UCSD-AML1 (cell line): ENCODE data around the gene CFAP97D2.
"Not testable (repeated sequence)": the region's sequence is repeated elsewhere in the genome, so short reads cannot be mapped to it uniquely, and the experiment has no call there.

Experiments
- DNase-seq: peaks from one replicate; lab custom pipeline; 2025; ENCODE audit not compliant: unreplicated experiment; lab: John Stamatoyannopoulos, UW

CFAP97D2 gene

DNA sequence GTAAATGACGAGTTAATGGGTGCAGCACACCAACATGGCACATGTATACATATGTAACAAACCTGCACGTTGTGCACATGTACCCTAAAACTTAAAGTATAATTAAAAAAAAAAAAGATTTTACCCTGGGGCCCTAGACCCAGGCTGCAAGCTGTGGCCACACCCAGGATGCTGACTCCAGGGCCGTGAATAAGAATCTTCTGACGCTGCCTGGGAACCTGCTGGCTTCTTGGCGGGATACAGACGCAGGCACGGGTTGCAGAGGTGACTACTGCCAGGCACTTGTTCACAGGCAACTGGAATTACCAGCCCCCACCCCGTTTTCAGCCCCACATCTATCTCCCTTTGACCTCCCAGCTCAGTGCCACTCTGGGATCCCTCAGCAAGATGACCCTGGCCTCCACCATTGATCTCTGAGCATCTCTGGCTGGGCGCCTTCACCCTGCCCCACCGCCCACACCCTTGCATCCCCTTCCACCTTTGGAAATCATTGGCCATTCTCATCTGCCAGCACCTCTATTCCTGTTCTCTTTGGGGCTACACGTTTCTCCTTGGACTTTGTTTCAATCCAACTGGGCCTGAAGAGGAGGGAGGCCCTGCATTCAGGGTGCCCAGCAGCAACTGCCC lies 21.1 kb upstream of the CFAP97D2 start:
- DNase-seq, result no peak

GRCh38 chr13:114158869-114159666 lies 20.0 kb upstream of the CFAP97D2 start:
- DNase-seq, result not testable (repeated sequence)

DNA sequence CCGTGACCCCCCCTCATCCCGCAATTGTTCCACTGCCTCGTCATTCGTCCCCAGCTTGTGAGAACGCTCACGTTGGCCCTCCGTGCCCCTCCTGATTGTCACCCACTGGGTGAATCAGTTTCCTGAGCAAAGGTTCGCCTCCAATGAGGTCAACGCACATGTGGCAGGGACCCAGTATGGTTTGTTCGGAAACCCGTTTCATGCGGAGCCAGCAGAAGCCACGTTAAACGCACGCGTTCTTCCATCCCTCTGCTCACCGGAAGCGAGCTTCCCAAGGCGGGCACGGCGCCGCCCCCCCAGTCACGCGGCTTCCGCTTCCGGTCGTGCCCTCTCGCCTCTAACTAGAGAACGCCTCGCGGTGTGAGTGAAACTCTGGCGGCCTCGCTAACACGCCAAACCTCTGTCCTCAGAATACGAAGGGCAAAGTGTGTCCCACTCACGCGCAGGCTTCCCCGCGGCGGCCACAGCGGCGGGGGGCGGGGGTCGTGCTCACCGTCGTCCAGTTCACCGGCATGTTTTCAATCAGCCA lies 18.0 kb upstream of the CFAP97D2 start:
- DNase-seq, result no peak

GRCh38 chr13:114161644-114162532 lies 17.2 kb upstream of the CFAP97D2 start:
- peak; percentile 80 for DNase-seq

DNA sequence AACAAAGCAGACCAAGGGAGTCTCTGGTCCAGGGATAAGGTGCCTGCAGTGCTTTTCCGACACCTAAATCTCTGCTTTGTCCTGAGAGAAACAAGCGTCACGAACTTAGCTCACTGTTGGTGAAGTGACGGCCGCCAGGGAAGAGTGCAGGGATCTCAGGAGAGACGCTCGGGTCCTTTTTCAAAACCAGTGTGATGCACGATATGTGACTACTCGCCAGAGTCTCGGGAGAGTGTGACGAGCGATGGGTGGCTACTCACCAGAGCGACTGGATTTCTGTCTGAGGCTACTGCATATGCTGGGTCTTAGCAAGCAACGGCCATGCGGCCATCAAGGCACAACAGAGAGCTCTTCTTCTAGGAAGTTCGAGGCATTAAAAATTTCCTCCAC lies 16.5 kb upstream of the CFAP97D2 start:
- no peak for DNase-seq

GRCh38 chr13:114164053-114164452 lies 15.0 kb upstream of the CFAP97D2 start:
- no peak for DNase-seq

- no peak for DNase-seq
Observed at GRCh38 chr13:114164681-114165429, 14.2 kb upstream of the CFAP97D2 start.

DNA sequence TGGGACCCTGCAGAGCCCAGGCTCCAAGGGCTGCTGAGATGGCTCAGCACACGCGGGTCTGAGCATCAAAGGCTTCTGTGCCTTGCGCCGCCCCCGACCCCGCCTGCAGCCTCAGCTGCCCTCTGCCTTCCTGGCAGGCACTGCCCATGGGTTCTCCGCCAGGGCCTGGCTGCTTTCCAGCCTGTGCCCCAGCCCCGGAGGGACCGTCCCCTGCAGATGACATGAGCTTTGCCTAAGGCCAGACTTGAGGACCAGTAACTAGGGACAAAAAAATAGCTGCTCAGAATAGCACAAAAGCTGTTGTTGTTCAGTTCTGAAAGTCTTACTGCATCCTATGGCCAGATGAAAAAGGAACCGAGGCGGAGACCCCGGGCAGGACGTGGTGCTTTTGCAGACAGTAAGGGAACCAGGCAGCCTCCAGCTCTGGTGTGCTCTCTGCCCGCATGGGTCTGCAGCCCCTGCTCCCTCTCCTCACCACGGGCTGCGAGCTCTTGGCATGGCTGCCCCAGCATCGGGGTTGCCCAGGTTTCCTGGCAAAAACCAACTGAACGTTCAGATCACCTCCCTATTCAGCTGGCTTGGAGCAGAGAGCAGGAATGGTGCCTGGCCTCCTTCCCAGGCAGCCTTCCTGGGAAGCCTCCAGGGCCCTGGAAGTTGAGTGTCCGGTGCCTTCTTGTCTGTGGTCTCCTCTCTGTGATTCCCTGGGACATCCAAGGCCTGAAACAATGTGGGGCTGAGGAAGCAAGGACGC lies 12.5 kb upstream of the CFAP97D2 start:
- DNase-seq, result no peak

DNA sequence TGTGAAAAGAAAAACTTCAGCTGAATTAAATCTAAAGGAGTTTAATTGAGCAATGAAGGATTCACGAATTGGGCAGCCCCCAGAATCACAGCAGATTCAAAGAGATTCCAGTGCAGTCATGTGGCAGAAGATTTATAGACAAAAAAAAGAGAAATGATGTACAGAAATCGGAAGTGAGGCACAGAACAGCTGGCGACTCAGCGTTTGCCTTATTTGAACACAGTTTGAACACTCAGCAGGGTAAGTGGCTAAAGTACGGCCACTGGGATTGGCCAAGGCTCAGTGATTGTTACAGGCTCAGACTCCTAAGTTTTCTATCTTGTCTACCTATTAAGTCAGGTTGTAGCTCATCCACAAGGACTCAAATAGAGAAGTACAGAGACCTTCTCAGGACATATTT lies 11.6 kb upstream of the CFAP97D2 start:
- no peak for DNase-seq

- DNase-seq, result no peak
Observed at GRCh38 chr13:114167885-114168284, 11.2 kb upstream of the CFAP97D2 start.

DNA sequence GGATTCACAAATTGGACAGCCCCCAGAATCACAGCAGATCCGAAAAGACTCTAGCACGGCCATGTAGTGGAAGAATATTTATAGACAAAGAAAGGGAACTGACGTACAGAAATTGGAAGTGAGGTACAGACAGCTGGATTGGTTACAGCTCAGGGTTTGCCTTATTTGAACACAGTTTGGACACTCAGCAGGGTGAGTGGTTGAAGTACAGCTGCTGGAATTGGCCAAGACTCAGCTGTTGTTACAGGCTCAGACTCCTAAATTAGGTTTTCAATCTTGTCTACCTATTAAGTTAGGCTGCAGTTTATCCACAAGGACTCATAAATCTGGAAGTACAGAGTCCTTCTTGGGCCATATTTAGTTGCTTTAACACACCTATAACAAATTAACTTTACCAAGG lies 5.8 kb upstream of the CFAP97D2 start:
- no peak for DNase-seq

DNA sequence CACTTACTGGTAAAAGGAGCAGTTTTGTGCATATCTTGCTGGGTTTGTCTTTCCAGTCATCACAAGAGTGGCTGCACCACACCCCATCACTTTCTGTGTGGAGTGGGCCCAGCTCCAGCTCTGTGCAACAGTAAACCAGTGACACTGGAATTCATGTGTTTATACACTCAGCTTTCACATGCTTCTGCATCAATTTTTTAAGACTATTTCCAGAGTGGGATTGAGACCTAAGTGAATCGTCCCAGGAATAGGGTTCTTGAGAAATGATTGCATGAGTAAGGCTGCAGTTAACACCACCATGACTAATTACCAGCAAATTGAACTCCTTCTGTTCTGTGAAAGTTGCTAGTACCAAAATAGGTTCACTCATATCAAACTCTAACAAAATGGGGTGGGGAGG lies 5.3 kb upstream of the CFAP97D2 start:
- DNase-seq, result no peak

GRCh38 chr13:114174529-114174961 lies 4.5 kb upstream of the CFAP97D2 start:
- no peak for DNase-seq

- DNase-seq, result not testable (repeated sequence)
Observed at GRCh38 chr13:114176359-114176902, 2.6 kb upstream of the CFAP97D2 start.

GRCh38 chr13:114177245-114178010 lies 1.6 kb upstream of the CFAP97D2 start:
- DNase-seq, result no peak

DNA sequence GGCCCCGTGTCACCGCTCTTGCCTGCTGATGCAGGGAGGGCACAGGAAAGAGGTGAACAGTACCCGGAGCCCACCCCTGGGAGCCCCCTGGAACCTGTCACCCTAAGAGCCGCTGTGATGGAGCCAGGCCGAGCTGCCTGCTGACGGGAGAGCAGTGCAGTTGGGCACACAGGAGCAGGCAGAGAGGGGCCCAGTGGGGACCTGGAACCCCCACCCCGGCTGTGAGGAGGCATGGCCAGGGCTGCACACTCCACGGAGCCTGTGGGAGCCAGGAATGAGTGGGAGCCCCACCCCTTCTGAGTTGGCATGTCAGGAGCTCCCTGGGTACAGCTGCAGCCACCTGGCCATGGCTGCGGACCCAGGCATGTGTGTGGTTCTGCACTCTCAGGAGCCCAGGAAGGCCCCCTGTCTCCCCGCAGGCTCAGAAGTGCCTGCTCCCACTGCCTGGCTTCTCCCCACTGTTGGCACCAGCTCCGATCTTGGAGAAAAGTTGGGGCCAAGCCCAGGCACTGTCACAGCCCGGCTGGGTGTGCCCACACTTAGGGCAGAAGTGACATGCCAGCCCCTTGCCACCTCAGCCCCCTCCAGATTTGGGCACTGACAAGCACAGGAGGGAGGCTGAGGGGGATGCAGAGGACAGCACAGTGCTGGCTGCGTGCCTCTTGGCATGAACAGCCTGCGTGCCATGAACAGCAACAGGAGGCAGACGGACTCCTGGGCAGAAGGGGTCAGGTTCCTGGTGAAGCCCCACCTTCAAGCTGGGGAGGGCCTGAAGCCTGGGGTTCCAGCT lies 6.3 kb downstream of the CFAP97D2 start:
- no peak for DNase-seq

DNA sequence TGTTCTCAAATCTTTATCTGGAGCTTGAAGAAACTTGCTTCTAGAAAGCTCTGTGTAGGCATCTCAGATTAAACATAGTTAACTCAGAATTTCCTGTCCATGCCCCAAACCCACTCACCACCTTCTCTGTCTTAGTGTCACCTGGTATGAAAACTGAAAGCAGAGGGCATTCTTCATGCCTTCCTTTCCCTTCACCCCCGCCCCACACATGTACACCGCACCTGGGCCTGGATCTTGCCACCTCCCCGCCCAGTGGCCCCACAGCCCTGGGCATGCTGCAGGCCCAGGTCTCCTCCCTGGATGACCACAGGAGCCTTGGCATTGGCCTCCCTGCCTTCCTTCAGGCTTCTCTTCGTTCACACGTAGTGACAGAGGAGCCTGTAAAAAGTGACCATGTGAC lies 15.8 kb downstream of the CFAP97D2 start:
- DNase-seq, result no peak

GRCh38 chr13:114196629-114197028 lies 17.6 kb downstream of the CFAP97D2 start:
- no peak for DNase-seq
